Right cardiac atrium (tissue), 5 donors: ENCODE results near the gene SHOC2. TPM values are rescaled to one million over a fixed set of nuclear protein-coding genes. Genes with fewer than 3 reads are reported as not detected.

ENCODE experiments used
- ATAC-seq, 2 donors: fragments of 200-7000 bp; cut with Tn5 transposase; one replicate each; pipeline versions ENCODE4 v1.8.0 to v1.9.1; 2020; ENCODE audit warnings: moderate library complexity in 2 of 2, mild to moderate bottlenecking in 1 of 2
- DNase-seq, 3 donors: peaks; one replicate each; pipeline ENCODE4 v3.0.0-alpha.2; 2020
- H3K27ac ChIP-seq: one replicate; pipeline ENCODE4 v1.5.1; 2013; ENCODE audit warnings: mild to moderate bottlenecking, low read length, control low read depth, moderate library complexity
- H3K27me3 ChIP-seq: one replicate; pipeline ENCODE4 v1.6.1; 2013; ENCODE audit not compliant: control insufficient read depth, insufficient read depth
- H3K4me1 ChIP-seq: one replicate; pipeline ENCODE4 v1.6.1; 2013; ENCODE audit warnings: low read length; ENCODE audit not compliant: control insufficient read depth, insufficient read depth
- H3K4me3 ChIP-seq: one replicate; pipeline ENCODE4 v1.5.1; 2013; ENCODE audit warnings: low read length, control low read depth
- H3K9me3 ChIP-seq: one replicate; pipeline ENCODE4 v1.6.1; 2013; ENCODE audit warnings: low read length; ENCODE audit not compliant: control insufficient read depth
- WGBS: extraction: QIAGEN DNeasy Blood & Tissue Kit; methylation state at CpG from one replicate; pipeline ENCODE4 v1.1.7; 2013; 5-methylcytosine and 5-hydroxymethylcytosine counted together
- intact Hi-C, 4 donors: fragments of 100-400 bp; cut with DNase I; formaldehyde crosslinking; loops; one replicate each; pipeline versions ENCODE4 v1.11.0 to v1.14.0; 2022 to 2023
- polyA plus RNA-seq: library from polyadenylated mRNA; stranded (reverse); fragments of 200-250 nt; gene quantifications from one replicate; pipeline ENCODE4 v1.2.3, GENCODE V29; 2013
- total RNA-seq, 4 donors: library from RNA; stranded (reverse); fragmentation: NEBNext Ultra II Directional; extraction: Animal tissue kit (Norgen Biotek cat#: 25700); gene quantifications; one replicate each; pipeline ENCODE4 v1.2.1, GENCODE V29; 2021
- donor health status: healthy with polysubstance abuse.
- donor health status: DM: no; HTN: yes; CAD: no.
- donor health status: DM: no; HTN: no; CAD: no.
- donor health status: DM: no; HTN: yes; CAD: no; lungs with severe emphysema.
- donor health status: DM: yes; HTN: yes; CAD: no.

The SHOC2 gene
- total and polyA plus RNA-seq, 5 donors: 24.8 to 60.7 (median 51.6) TPM

GRCh38 chr10:110969183-110969582 is 49.8 kb downstream of the SHOC2 start:
- 92% methylated on average over 2 of the region's 2 CpGs for WGBS
- Histone ChIP-seq H3K4me1 (no peaks in the 10 kb centered on the region), H3K27me3 (no peaks in the 10 kb centered on the region), H3K9me3 (no peaks in the 10 kb centered on the region), H3K4me3 (no peak overlapping the region), H3K27ac (no peak overlapping the region)
- ATAC-seq (no peak), DNase-seq (no peak)
- intact Hi-C loops: no loop called here

GRCh38 chr10:110971638-110972037 is 52.2 kb downstream of the SHOC2 start:
- no peak for DNase-seq
- intact Hi-C loops: loop anchor here in 1 of 4 donors (10.0 kb wide), 1 partner anchor 47 kb away; no protein-coding TSS in a partner anchor
- ATAC-seq: no peak
- no peaks in the 10 kb centered on the region for H3K9me3 ChIP-seq
- H3K4me3 ChIP-seq: no peak overlapping the region
- H3K4me1 ChIP-seq: no peaks in the 10 kb centered on the region
- H3K27ac ChIP-seq: no peak overlapping the region
- H3K27me3 ChIP-seq: no peaks in the 10 kb centered on the region

- intact Hi-C loops: loop anchor here in 1 of 4 donors (10.0 kb wide), 1 partner anchor 48 kb away; no protein-coding TSS in a partner anchor
- no peaks in the 10 kb centered on the region for H3K9me3 ChIP-seq
- no peak overlapping the region for H3K4me3 ChIP-seq
- no peak for DNase-seq
- WGBS: 85% methylated on average over 5 of the region's 5 CpGs
- no peaks in the 10 kb centered on the region for H3K27me3 ChIP-seq
- H3K27ac ChIP-seq: no peak overlapping the region
- H3K4me1 ChIP-seq: peaks cover 2% of the 10 kb centered on the region
- no peak for ATAC-seq
Observed at GRCh38 chr10:110972231-110973134, 53.1 kb downstream of the SHOC2 start.

- Histone ChIP-seq H3K9me3 (no peaks in the 10 kb centered on the region), H3K4me1 (peaks cover 4% of the 10 kb centered on the region), H3K27ac (no peak overlapping the region), H3K4me3 (no peak overlapping the region), H3K27me3 (no peaks in the 10 kb centered on the region)
- WGBS: 85% methylated on average over 3 of the region's 3 CpGs
- ATAC-seq (no peak), DNase-seq (no peak)
- intact Hi-C loops: loop anchor here in 1 of 4 donors (10.0 kb wide), 1 partner anchor 49 kb away; no protein-coding TSS in a partner anchor
Observed at GRCh38 chr10:110973400-110973799, 54.0 kb downstream of the SHOC2 start.

DNA sequence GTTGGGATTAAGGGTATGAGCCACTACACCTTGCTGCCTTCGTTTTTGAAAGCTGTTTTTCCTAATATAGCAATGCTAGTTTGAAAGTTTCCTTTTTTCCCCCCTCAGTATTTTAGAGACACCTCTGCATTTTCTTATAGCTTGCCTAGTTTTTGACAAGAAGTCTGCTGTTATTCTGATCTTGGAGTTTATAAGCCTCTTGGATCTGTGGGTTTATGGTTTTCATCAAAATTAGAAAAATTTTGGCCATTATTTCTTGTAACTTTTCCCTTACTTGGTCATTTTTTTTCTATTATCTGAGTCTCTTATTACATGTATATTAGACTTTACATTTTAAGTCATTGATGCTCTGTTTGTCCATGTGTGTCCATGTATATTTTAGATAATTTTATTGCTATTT is 57.2 kb downstream of the SHOC2 start:
- 90% methylated on average over 1 of the region's 1 CpG for WGBS
- H3K9me3 ChIP-seq: no peaks in the 10 kb centered on the region
- no peak for ATAC-seq
- no peaks in the 10 kb centered on the region for H3K27me3 ChIP-seq
- no peak for DNase-seq
- no peak overlapping the region for H3K27ac ChIP-seq
- no peak overlapping the region for H3K4me3 ChIP-seq
- H3K4me1 ChIP-seq: peaks cover 4% of the 10 kb centered on the region
- intact Hi-C loops: loop anchor here in 1 of 4 donors (10.0 kb wide), 1 partner anchor 52 kb away; no protein-coding TSS in a partner anchor

DNA sequence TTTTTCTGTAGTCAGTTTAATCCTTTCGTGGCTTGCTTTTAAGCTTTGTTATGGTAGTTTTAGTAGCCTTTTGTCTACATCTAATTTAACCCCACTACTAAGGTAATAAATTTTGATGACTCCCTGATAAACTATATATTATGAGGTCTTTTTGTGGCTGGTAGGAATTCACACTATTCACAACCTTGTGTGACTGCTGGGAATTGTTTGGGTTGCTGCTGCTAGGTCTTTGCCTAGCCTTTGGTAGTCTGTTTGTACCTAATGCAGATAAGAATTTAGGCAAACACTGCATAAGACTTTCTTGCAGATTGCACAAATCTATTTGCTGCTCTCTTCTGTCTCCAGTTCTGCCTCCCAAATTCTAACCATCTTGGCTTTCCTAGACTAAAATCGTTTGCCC is 58.3 kb downstream of the SHOC2 start:
- no peak overlapping the region for H3K27ac ChIP-seq
- no peaks in the 10 kb centered on the region for H3K27me3 ChIP-seq
- H3K9me3 ChIP-seq: no peaks in the 10 kb centered on the region
- H3K4me3 ChIP-seq: no peak overlapping the region
- intact Hi-C loops: loop anchor here in 1 of 4 donors (10.0 kb wide), 1 partner anchor 53 kb away; no protein-coding TSS in a partner anchor
- WGBS: 81% methylated on average over 2 of the region's 2 CpGs
- peaks cover 4% of the 10 kb centered on the region for H3K4me1 ChIP-seq
- ATAC-seq (peak in 1 of 2 donors; percentile 43), DNase-seq (no peak)

- Histone ChIP-seq H3K4me1 (peaks cover 4% of the 10 kb centered on the region), H3K27me3 (no peaks in the 10 kb centered on the region), H3K9me3 (no peaks in the 10 kb centered on the region), H3K4me3 (no peak overlapping the region), H3K27ac (no peak overlapping the region)
- intact Hi-C loops: loop anchor here in 1 of 4 donors (10.0 kb wide), 1 partner anchor 53 kb away; no protein-coding TSS in a partner anchor
- DNase-seq (no peak), ATAC-seq (no peak)
- WGBS: 85% methylated on average over 2 of the region's 2 CpGs
Observed at GRCh38 chr10:110978204-110978603, 58.8 kb downstream of the SHOC2 start.

- H3K4me1 ChIP-seq: peaks cover 4% of the 10 kb centered on the region
Observed at GRCh38 chr10:110979611-110980010, 60.2 kb downstream of the SHOC2 start.

GRCh38 chr10:110980807-110981206 is 61.4 kb downstream of the SHOC2 start:
- intact Hi-C loops: no loop called here
- Histone ChIP-seq H3K4me1 (peaks cover 4% of the 10 kb centered on the region), H3K4me3 (no peak overlapping the region), H3K27me3 (no peaks in the 10 kb centered on the region), H3K9me3 (no peaks in the 10 kb centered on the region), H3K27ac (no peak overlapping the region)
- DNase-seq (no peak), ATAC-seq (no peak)

More at GRCh38 chr10:110979611-110980010, 60.2 kb downstream of the SHOC2 start:
- ATAC-seq: no peak
- H3K27ac ChIP-seq: no peak overlapping the region
- DNase-seq: no peak
- H3K27me3 ChIP-seq: no peaks in the 10 kb centered on the region
- 91% methylated on average over 2 of the region's 2 CpGs for WGBS
- H3K4me3 ChIP-seq: no peak overlapping the region
- intact Hi-C loops: loop anchor here in 1 of 4 donors (10.0 kb wide), 1 partner anchor 55 kb away; no protein-coding TSS in a partner anchor
- H3K9me3 ChIP-seq: no peaks in the 10 kb centered on the region

GRCh38 chr10:110983466-110983865 is 64.1 kb downstream of the SHOC2 start:
- no peaks in the 10 kb centered on the region for H3K9me3 ChIP-seq
- intact Hi-C loops: no loop called here

GRCh38 chr10:110985497-110986275 is 66.3 kb downstream of the SHOC2 start:
- ATAC-seq (no peak), DNase-seq (no peak)
- 71% methylated on average over 2 of the region's 2 CpGs for WGBS
- Histone ChIP-seq H3K4me3 (no peak overlapping the region), H3K27ac (no peak overlapping the region), H3K4me1 (peaks cover 4% of the 10 kb centered on the region), H3K27me3 (no peaks in the 10 kb centered on the region), H3K9me3 (no peaks in the 10 kb centered on the region)
- intact Hi-C loops: no loop called here

More at GRCh38 chr10:110983466-110983865, 64.1 kb downstream of the SHOC2 start:
- Histone ChIP-seq H3K27me3 (no peaks in the 10 kb centered on the region), H3K4me3 (no peak overlapping the region), H3K4me1 (peaks cover 4% of the 10 kb centered on the region), H3K27ac (no peak overlapping the region)
- ATAC-seq: no peak
- no peak for DNase-seq
- WGBS: 91% methylated on average over 3 of the region's 3 CpGs
